Hematopoietic multipotent progenitor cell treated with erythropoietin and hydrocortisone succinate and interleukin-3 and kit ligand, for 8 days (in vitro differentiated cells): ENCODE results near the gene HNRNPU.

Source experiments
- DNase-seq: peaks from one replicate; pipeline ENCODE4 v3.0.0-alpha.2; 2015

Gene HNRNPU

GRCh38 chr1:244864253-244865027 is at the start of gene HNRNPU:
HNRNPU (minus strand) TSS chr1:244864543; CDS start chr1:244864307, 236 bp downstream.
- peak; percentile 95 for DNase-seq

DNA sequence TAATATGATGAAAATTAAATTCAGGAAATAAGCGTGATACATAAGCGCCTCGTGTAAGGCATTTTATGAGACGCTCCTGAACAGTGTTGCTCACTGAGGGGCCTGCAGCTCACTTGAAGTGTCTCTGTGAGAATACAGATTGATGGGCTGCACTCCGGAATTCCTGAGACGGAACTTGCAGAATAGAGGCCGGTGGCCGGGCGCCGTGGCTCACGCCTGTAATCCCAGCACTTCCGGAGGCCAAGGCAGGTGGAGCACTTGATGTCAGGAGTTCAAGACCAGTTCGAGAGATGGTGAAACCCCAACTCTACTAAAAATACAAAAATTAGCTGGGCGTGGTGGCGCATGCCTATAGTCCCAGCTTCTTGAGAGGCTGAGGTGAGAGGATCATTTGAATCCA is 49.5 kb upstream of the HNRNPU start:
- no peak for DNase-seq

- no peak for DNase-seq
Measured at GRCh38 chr1:244904119-244904518, 39.8 kb upstream of the HNRNPU start.

GRCh38 chr1:244901400-244902015 is 37.2 kb upstream of the HNRNPU start:
- no peak for DNase-seq

- no peak for DNase-seq
Measured at GRCh38 chr1:244897476-244898254, 33.3 kb upstream of the HNRNPU start.

- DNase-seq, result no peak
Measured at GRCh38 chr1:244896550-244896949, 32.2 kb upstream of the HNRNPU start.

GRCh38 chr1:244893836-244894235 is 29.5 kb upstream of the HNRNPU start:
- no peak for DNase-seq

DNA sequence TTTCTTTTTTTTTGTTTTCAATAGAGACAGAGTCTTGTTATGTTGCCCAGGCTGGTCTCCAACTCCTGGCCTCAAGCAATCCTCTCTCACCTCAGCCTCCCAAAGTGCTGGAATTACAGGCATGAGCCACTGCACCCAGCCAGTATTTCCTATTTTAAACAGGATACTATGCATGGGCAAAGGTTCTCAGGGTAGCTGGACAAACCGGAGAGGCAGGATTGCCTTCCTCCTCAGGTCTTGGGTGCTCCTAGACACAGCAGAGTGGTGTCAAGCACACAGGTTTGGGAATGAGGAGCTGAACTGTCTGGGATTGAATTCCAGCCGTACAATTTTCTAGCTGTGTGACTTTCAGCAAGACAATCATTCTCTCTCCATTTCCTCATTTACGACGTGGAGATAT is 22.9 kb upstream of the HNRNPU start:
- no peak for DNase-seq

- no peak for DNase-seq
Measured at GRCh38 chr1:244881552-244882280, 17.4 kb upstream of the HNRNPU start.

GRCh38 chr1:244878681-244879080 is 14.3 kb upstream of the HNRNPU start:
- DNase-seq, result no peak

GRCh38 chr1:244876228-244876910 is 12.0 kb upstream of the HNRNPU start:
- no peak for DNase-seq

GRCh38 chr1:244874974-244875579 is 10.7 kb upstream of the HNRNPU start:
- no peak for DNase-seq

GRCh38 chr1:244869950-244870349 is 5.6 kb upstream of the HNRNPU start:
- no peak for DNase-seq

DNA sequence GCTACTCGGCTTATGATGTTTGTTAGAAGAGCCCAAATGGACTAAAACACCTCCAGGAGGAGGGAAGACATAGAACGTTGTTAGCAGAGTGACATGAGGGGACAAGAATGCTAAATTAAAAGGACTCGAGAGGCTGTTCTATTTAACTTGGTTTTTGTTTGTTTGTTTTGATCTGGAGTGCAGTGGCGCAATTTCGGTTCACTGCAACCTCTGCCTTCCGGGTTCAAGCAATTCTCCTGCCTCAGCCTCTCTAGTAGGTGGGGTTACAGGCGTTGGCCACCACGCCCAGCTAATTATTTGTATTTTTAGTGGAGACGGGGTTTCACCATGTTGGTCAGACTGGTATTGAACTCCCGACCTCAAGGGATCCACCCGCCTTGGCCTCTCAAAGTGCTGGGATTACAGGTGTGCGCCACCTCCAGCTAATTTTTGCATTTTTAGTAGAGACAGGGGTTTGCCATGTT is 5.1 kb upstream of the HNRNPU start:
- no peak for DNase-seq

DNA sequence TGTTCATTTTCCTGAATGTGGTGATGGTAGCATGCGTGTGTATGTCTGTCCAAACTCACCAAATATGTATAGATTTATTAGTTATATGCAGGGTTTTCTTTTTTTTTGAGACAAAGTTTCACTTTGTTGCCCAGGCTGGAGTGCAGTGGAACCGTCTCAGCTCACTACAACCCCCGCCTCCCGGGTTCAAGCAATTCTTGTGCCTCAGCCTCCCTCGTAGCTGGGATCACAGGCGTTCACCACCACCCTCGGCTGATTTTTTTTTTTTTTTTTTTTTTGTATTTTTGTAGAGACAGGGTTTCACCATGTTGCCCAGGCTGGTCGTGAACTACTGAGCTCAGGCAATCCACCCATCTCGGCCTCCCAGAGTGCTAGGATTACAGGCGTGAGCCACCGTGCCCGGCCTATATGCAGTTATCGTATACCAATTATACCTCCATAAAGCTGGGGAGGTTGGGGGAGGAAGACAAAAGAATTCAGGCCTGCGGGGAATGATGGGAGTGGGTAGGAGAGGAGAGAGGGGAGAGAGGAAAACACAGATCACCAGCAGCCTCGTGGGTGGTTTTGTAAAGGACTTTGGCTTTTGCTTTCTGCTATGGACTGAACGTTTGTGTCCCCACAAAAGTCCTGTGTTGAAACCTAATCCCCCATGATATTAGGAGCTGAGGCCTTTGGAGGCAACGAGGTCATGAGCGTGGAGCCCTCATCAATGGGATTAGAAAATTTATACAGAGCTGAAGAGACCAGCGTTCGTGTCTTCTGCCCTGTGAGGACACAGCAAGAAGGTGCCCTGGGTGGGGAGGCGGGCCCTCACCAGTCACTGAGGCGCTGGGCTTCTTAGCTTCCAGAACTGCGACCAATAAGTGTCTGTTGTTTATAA is 4.4 kb upstream of the HNRNPU start:
- DNase-seq, result no peak

DNA sequence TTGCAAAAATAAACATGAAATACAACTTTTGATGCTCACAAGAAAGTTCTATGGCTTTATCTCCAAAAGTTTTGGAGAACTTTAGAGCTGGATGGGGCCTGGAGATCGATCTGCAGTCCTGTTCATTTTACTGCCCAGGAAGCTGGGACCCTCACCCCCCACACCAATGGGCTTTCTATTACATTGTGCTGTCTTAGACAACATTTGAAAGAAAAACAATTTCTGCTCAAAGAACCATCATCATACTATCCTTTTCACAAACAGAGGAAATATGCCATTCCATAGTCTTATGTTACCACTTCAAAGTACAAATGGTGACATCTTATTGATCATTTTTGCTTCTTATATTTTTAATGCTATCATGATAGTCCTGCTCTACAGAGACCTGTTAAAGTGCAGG is 2.0 kb upstream of the HNRNPU start:
- DNase-seq, result no peak

GRCh38 chr1:244865820-244866219 is 1.5 kb upstream of the HNRNPU start:
- no peak for DNase-seq

- DNase-seq, result no peak
Measured at GRCh38 chr1:244865028-244865371, 657 bp upstream of the HNRNPU start.

- DNase-seq, result no peak
Measured at GRCh38 chr1:244863491-244864252, 671 bp downstream of the HNRNPU start.
